G401.6 (cell line): ENCODE data around the gene TCEANC2.
"Not testable (repeated sequence)": the region's sequence is repeated elsewhere in the genome, so short reads cannot be mapped to it uniquely, and the experiment has no call there.

Experiments used
- FAIRE-seq: peaks from 2 replicates; lab custom pipeline; 2012; peaks lifted over from hg19 to GRCh38; lab: Jason Lieb, UNC

TCEANC2 gene

GRCh38 chr1:54027848-54028247, 25.6 kb upstream of the TCEANC2 start:
- FAIRE-seq, result no peak

- no peak for FAIRE-seq
These were observed 24.8 kb upstream of the TCEANC2 start for GRCh38 chr1:54028306-54029251.

GRCh38 chr1:54037476-54037875, 15.9 kb upstream of the TCEANC2 start:
- FAIRE-seq, result no peak

GRCh38 chr1:54041806-54042205, 11.6 kb upstream of the TCEANC2 start:
- FAIRE-seq, result peak; percentile 27

GRCh38 chr1:54045496-54045895, 7.9 kb upstream of the TCEANC2 start:
- FAIRE-seq, result no peak

GRCh38 chr1:54046671-54047383, 6.6 kb upstream of the TCEANC2 start:
- no peak for FAIRE-seq

GRCh38 chr1:54047384-54048305, 5.8 kb upstream of the TCEANC2 start:
- FAIRE-seq, result no peak

GRCh38 chr1:54050435-54050834, 3.0 kb upstream of the TCEANC2 start:
- FAIRE-seq, result not testable (repeated sequence)

- FAIRE-seq, result no peak
These were observed 1.4 kb upstream of the TCEANC2 start for GRCh38 chr1:54051933-54052430.

GRCh38 chr1:54052431-54052933, 926 bp upstream of the TCEANC2 start:
- FAIRE-seq, result no peak

- FAIRE-seq, result no peak
These were observed 483 bp downstream of the TCEANC2 start for GRCh38 chr1:54053745-54054437.

GRCh38 chr1:54054438-54054749, 986 bp downstream of the TCEANC2 start:
- FAIRE-seq, result no peak

GRCh38 chr1:54064299-54064698, 10.9 kb downstream of the TCEANC2 start:
- FAIRE-seq, result no peak

- FAIRE-seq, result no peak
These were observed 16.4 kb downstream of the TCEANC2 start for GRCh38 chr1:54069791-54070170.

- peak; percentile 95 for FAIRE-seq
These were observed 16.9 kb downstream of the TCEANC2 start for GRCh38 chr1:54070171-54070837.

GRCh38 chr1:54077359-54077758, 24.0 kb downstream of the TCEANC2 start:
- no peak for FAIRE-seq

- no peak for FAIRE-seq
These were observed 27.2 kb downstream of the TCEANC2 start for GRCh38 chr1:54080598-54081049.

GRCh38 chr1:54081306-54082270, 28.2 kb downstream of the TCEANC2 start:
- FAIRE-seq, result peak; percentile 28

GRCh38 chr1:54084794-54085193, 31.4 kb downstream of the TCEANC2 start:
- FAIRE-seq, result no peak

- FAIRE-seq, result no peak
These were observed 33.3 kb downstream of the TCEANC2 start for GRCh38 chr1:54086754-54087153.
